Subcutaneous preadipocyte (primary cell): Measurements from ENCODE around the gene WWTR1. TPM values are rescaled to one million over a fixed set of nuclear protein-coding genes. Genes with fewer than 3 reads are reported as not detected.

Experiments
- small RNA-seq: library from RNA; depleted of rRNA; stranded (forward); fragments of <200 nt; gene quantifications from one replicate; pipeline ENCODE3, GENCODE V24; 2012
- total RNA-seq: library from RNA; depleted of rRNA; stranded (reverse); fragments of >200 nt; gene quantifications from 2 replicates; pipeline ENCODE4 v1.2.3, GENCODE V29; 2012

Gene WWTR1
- 74.6 and 117 TPM in 2 replicates for total RNA-seq

GRCh38 chr3:149657926-149658743, at the start of gene WWTR1:
Gene WWTR1, minus strand, starts transcription at chr3:149658025. Its CDS starts 719 bp downstream, at chr3:149657306.

GRCh38 chr3:149474250-149474817, 183.5 kb downstream of the WWTR1 start, which contains the start of gene TM4SF4:
Gene TM4SF4, plus strand, starts transcription at chr3:149474697. Its CDS starts 181 bp downstream, at chr3:149474878.

Small RNA genes lying within 50 kb of the gene (small RNA-seq; reads per million reads assigned to genes)
- not detected for gene RNU6-1098P

Other genes starting within 250 kb of the WWTR1 start
- gene TM4SF4, start 183.3 kb downstream of the WWTR1 start, total RNA-seq: under 0.01 TPM in 1 of 2 replicates, not detected in the other
- gene COMMD2, start 94.5 kb upstream of the WWTR1 start, total RNA-seq: 19.1 and 24.8 TPM in 2 replicates
- gene ANKUB1, start 134.5 kb upstream of the WWTR1 start, total RNA-seq: not detected in 2 replicates
- gene RNF13, start 155.2 kb upstream of the WWTR1 start, total RNA-seq: 64.3 and 78.3 TPM in 2 replicates